ENCODE data around the gene MEGF11.

The MEGF11 gene

GRCh38 chr15:65986416-65986815, 267.1 kb downstream of the MEGF11 start:
- no peak for DNase-seq (ENCODE audit: low read depth)
- H3K4me3 ChIP-seq (ENCODE audit: low read depth, low read length), result no peak overlapping the region
- no peak for TF ChIP-seq CTCF (IDR thresholded peaks at IDR 0.05; ENCODE audit: low read depth, low read length, missing control alignments)

DNA sequence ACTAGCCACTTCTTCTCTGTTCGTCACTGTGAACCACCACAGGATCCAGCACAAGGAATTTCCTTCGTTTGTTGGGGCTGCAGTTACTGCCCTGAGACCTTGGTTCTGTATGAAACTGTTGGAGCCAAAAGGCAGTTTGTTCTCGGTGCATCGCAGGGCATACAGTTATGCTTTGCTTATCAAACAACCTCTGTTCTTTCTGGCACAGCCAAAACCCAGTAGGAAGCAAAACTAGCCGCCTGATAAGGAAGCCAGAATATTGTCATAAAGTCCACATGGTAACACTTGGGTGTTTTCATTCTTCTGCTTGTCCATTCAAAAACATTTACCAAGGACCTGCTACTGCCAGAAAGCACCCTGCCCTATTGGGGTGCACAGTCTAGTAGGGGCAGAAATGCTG, 268.2 kb downstream of the MEGF11 start:
- TF ChIP-seq CTCF (IDR thresholded peaks at IDR 0.05; ENCODE audit: low read depth, low read length, missing control alignments), result no peak
- H3K4me3 ChIP-seq (ENCODE audit: low read depth, low read length), result no peak overlapping the region
- DNase-seq (ENCODE audit: low read depth), result no peak

- no peak for TF ChIP-seq CTCF (IDR thresholded peaks at IDR 0.05; ENCODE audit: low read depth, low read length, missing control alignments)
- H3K4me3 ChIP-seq (ENCODE audit: low read depth, low read length), result no peak overlapping the region
- no peak for DNase-seq (ENCODE audit: low read depth)
Measured at GRCh38 chr15:65982627-65983322, 270.8 kb downstream of the MEGF11 start.

DNA sequence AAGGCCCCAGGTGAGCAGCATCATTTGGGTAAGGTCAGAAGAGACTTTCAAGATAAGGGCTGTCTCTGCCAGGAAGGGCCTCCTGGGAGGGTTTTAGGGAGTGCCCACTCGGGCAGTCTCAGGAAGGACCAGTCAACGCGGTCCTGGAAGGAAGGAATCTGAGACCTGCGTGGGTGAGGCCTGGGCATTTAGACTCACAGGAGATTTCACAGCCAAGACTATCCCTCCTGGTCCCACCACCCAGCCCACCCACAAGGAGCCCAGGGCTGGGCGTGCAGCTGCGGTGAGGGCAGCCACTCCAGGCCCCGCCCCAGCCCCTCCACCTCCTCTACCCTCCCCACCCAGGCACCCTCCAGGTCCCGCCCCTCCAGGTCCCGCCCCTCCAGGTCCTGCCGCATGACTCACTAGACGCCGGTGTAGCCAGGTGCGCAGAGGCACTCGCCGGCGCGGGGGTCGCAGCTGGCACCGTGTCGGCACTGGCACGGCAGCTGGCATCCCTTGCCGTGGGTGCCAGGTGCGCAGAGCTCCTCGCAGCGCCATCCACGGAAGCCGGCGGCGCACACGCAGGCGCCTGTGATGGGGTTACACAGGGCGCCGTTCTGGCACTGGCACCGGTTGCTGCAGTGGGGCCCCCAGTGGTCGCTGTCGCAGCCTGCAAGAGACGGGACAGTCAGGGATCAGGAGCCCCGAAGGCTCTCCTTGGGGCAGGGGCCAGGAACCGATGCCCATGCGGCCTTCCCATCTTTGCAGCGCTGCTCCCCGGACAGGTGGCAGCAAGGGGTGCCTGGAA, 271.5 kb downstream of the MEGF11 start:
- peak; percentile 60 for TF ChIP-seq CTCF (IDR thresholded peaks at IDR 0.05; ENCODE audit: low read depth, low read length, missing control alignments)
- DNase-seq (ENCODE audit: low read depth), result no peak
- peak overlapping the region; percentile 40 for H3K4me3 ChIP-seq (ENCODE audit: low read depth, low read length)

DNA sequence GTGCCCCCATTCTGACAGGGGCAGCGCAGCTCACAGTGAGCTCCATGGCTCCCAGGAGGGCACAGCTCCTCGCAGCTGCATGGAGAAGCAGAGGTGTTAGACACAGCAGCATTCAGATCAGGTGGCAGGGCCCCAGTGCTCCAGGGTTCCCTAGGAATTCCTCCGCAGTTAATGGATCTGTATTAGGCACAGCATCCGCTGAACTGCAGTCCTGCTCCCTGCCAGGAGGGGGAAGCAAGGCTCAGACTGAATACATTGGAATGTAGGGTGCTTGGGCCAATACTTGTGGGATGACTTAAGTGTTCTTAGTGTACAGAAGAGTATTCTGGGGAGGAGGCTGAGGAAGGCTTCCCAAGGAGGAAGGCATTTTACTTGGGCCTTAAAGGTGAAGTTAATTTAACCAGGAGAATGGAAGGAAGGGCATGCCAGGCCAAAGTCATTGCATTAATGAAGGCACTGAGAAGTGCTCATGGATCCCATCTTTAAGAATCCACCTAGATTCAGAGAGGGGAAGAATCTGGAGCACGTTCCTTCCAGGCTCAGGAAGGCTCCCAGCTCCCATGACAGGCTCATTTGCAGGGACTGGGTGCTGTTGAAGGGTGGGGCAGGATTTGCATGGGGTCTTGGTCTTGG, 272.6 kb downstream of the MEGF11 start:
- no peak overlapping the region for H3K4me3 ChIP-seq (ENCODE audit: low read depth, low read length)
- DNase-seq (ENCODE audit: low read depth), result no peak
- TF ChIP-seq CTCF (IDR thresholded peaks at IDR 0.05; ENCODE audit: low read depth, low read length, missing control alignments), result peak; percentile 71

GRCh38 chr15:65979837-65980236, 273.7 kb downstream of the MEGF11 start:
- no peak for DNase-seq (ENCODE audit: low read depth)
- H3K4me3 ChIP-seq (ENCODE audit: low read depth, low read length), result no peak overlapping the region
- no peak for TF ChIP-seq CTCF (IDR thresholded peaks at IDR 0.05; ENCODE audit: low read depth, low read length, missing control alignments)
